ENCODE data around the gene PACRG.

Gene PACRG

DNA sequence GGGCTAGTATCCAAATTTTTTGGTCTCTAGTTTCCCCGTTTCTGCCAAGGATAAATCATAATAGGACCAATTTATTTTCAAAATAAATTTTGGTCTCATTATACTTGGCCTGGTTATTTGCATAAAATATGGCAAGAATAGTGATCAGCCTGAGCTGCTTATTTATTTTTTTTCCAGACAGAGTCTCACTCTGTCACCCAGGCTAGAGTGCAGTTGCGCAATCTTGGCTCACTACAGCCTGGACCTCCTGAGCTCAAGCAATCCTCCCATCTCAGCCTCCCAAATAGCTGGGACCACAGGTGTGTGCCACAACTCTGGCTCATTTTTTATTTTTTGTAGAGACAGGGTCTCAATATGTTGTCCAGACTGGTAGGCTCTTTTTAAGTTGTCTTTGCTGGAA lies 329.5 kb downstream of the PACRG start:
- TF ChIP-seq, protein P1, sequence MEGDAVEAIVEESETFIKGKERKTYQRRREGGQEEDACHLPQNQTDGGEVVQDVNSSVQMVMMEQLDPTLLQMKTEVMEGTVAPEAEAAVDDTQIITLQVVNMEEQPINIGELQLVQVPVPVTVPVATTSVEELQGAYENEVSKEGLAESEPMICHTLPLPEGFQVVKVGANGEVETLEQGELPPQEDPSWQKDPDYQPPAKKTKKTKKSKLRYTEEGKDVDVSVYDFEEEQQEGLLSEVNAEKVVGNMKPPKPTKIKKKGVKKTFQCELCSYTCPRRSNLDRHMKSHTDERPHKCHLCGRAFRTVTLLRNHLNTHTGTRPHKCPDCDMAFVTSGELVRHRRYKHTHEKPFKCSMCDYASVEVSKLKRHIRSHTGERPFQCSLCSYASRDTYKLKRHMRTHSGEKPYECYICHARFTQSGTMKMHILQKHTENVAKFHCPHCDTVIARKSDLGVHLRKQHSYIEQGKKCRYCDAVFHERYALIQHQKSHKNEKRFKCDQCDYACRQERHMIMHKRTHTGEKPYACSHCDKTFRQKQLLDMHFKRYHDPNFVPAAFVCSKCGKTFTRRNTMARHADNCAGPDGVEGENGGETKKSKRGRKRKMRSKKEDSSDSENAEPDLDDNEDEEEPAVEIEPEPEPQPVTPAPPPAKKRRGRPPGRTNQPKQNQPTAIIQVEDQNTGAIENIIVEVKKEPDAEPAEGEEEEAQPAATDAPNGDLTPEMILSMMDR (IDR thresholded peaks at IDR 0.05; ENCODE audit: low read depth, low read length), result no peak
- no peak for DNase-seq (ENCODE audit: extremely low read depth, low read depth)

DNA sequence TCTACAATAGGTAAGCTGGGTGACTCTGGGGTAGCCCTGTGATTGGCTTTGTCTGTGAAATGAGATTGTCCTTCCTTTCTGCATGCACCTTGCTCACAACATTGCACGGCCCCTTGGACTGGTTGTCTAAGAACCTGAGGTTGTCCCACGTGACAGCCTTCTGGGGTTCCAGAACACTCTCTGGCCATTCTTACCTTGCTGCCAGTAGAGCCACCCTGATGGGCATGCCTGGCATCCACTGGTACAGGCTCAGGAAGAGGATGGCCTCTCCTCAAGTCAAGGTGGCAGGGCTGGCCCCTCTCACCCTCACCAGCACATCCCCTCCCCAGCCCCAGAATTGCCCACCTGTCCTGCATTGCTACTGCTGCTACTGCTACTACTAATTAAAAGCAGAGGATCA lies 335.0 kb downstream of the PACRG start:
- TF ChIP-seq, protein P1 (IDR thresholded peaks at IDR 0.05; ENCODE audit: low read depth, low read length), result no peak
- DNase-seq (ENCODE audit: extremely low read depth, low read depth), result no peak

DNA sequence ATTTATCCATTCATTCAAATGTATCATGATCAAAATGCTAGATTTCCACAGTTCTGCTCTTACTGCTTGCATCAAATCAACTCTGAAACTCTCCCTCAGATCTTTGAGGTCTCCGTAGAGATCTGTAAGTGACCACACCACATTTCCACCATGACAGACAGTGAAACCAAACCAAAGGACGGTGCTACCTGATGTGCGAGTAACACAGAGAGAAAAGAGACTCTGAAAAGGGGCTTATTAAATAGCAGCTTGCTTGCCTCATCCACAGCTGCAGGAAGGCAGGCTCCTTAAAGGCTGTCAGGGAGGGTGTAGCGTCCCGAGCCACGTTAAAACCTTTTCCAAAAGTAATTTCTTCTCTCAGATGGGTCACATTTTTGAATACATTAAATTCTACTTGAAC lies 335.8 kb downstream of the PACRG start:
- DNase-seq (ENCODE audit: extremely low read depth, low read depth), result no peak
- TF ChIP-seq, protein P1 (IDR thresholded peaks at IDR 0.05; ENCODE audit: low read depth, low read length), result no peak

DNA sequence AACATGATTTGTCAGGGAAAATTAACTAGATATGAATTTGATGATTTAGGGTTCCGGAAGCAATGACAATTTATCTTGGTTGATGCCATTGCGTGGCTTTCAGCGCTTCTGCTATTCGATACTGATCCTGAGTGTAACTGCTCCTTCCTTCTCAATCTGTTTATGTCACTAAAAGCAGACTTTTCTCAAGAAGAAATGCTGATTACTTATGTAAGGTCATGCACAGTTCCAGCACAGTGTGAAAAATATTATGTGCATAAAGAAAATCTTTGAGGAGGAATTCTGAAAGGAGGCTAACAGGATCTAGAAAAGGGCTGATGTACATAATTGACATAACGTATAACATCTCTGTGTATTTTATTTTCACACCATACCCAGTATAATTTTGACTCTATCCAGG lies 336.6 kb downstream of the PACRG start:
- no peak for DNase-seq (ENCODE audit: extremely low read depth, low read depth)
- TF ChIP-seq, protein P1 (IDR thresholded peaks at IDR 0.05; ENCODE audit: low read depth, low read length), result no peak

DNA sequence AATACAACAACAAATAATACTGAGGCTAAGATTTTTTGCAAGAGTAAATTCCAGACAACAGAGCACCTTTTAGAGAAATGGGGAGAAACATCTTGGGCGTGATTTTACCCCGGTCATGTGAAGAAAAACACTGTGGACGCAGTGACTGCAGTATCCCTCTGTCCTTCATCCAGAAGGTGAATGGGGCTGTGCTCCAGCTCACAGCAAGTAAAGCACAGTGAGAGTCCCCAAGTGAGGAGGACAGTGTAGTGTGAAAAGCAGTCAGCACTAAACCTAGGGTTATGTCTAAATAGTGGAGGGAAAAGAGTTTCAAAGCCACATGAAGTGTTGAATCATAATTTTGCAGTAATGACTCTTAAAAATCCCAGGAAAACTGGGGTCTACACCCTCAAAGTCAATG lies 338.4 kb downstream of the PACRG start:
- TF ChIP-seq, protein P1 (IDR thresholded peaks at IDR 0.05; ENCODE audit: low read depth, low read length), result no peak
- DNase-seq (ENCODE audit: extremely low read depth, low read depth), result no peak

DNA sequence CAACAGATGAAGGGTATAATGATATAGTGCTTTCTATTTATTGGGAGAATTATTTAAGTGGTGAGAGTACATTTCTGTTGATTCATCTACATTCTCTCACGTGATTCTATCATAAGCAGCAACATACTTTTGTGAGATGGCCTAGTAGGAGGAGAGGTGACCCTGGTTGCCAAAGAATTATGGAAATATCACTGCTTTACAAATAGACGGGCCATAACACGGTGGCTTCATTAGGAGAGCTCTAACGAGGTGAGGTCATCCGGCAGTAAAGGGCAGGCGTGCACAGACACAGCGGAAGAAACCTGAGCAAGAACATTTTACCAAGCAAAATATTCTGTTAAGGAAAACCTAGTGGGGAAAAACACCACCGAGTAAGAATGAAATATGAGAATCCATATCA lies 349.4 kb downstream of the PACRG start:
- TF ChIP-seq, protein P1 (IDR thresholded peaks at IDR 0.05; ENCODE audit: low read depth, low read length), result no peak
- no peak for DNase-seq (ENCODE audit: extremely low read depth, low read depth)

DNA sequence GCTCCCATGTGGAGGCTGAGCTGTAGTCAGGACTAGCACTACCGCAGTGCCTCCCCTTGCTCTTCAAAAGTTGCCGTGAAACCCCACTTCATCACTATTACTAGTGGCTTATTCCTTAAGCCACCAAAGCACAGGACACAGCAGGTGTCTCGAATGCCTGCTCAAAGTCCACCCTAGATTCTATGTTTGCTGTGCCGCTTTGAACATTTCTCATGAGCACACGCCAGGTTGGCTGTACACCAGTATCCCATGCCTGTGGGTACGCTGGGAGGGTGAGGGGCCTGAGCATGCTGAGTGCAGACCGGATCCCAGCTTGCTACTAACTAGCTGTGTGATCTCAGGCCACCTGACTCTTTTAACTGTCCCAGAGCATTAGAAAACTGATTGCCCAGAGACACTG lies 350.9 kb downstream of the PACRG start:
- no peak for DNase-seq (ENCODE audit: extremely low read depth, low read depth)
- TF ChIP-seq, protein P1 (IDR thresholded peaks at IDR 0.05; ENCODE audit: low read depth, low read length), result no peak

Data from AG09319 (cell line).